IMR-90 (cell line): ENCODE results near the gene DLK2. TPM values are rescaled to one million over a fixed set of nuclear protein-coding genes. Genes with fewer than 3 reads are reported as not detected.

Experiments
- ATAC-seq: fragments of 200-7000 bp; cut with Tn5 transposase; 2 replicates; pipeline ENCODE4 v1.9.1; 2020; ENCODE audit warnings: low read depth, mild to moderate bottlenecking, moderate library complexity
- BruUV-seq: library from RNA; stranded (reverse); fragments of 400-500 nt; replicated peaks from 2 replicates; lab custom pipeline; 2021; lab: Mats Ljungman, UMichigan
- CTCF ChIA-PET: fragments of 300-600 bp; formaldehyde crosslinking; extraction: SDS; loops from one replicate; lab custom pipeline; 2021; ENCODE audit warnings: antibody characterized with exemption; lab: Yijun Ruan, JAX
- POLR2A ChIA-PET: fragments of 300-600 bp; sonication (Branson Sonifier 250); formaldehyde crosslinking; loops from one replicate; lab custom pipeline; 2022; ENCODE audit warnings: antibody characterized with exemption; ENCODE audit not compliant: unreplicated experiment; lab: Charles Lee
- DNase-seq: peaks from one replicate; pipeline ENCODE4 v3.0.0; 2013
- H2AFZ ChIP-seq: replicated peaks from 2 replicates; pipeline ENCODE3; 2013; ENCODE audit warnings: low read length, mild to moderate bottlenecking; ENCODE audit not compliant: poor library complexity
- H2AK5ac ChIP-seq: 2 replicates; pipeline ENCODE4 v1.6.1; 2013; ENCODE audit warnings: low read depth, low read length, inconsistent platforms
- H2AK9ac ChIP-seq: replicated peaks from 2 replicates; pipeline ENCODE3; 2013; ENCODE audit warnings: mild to moderate bottlenecking, low read depth, low read length, moderate library complexity; ENCODE audit not compliant: poor library complexity
- H2BK120ac ChIP-seq: 2 replicates; pipeline ENCODE4 v1.6.1; 2013; ENCODE audit warnings: low read depth, low read length, inconsistent platforms
- H2BK15ac ChIP-seq: 3 replicates; pipeline ENCODE4 v1.6.1; 2013; ENCODE audit warnings: low read depth, low read length, inconsistent platforms
- H2BK20ac ChIP-seq: 2 replicates; pipeline ENCODE4 v1.6.1; 2013; ENCODE audit warnings: low read depth, mild to moderate bottlenecking, inconsistent platforms, low read length, moderate library complexity
- H2BK5ac ChIP-seq: 2 replicates; pipeline ENCODE4 v1.6.1; 2013; ENCODE audit warnings: mild to moderate bottlenecking, low read depth, low read length, inconsistent platforms; ENCODE audit not compliant: poor library complexity, severe bottlenecking
- H3K14ac ChIP-seq: replicated peaks from 2 replicates; pipeline ENCODE4 v1.6.1; 2013; ENCODE audit warnings: low read depth, low read length, inconsistent platforms
- H3K18ac ChIP-seq: 2 replicates; pipeline ENCODE4 v1.6.1; 2013; ENCODE audit warnings: low read depth, low read length, control low read depth
- H3K23ac ChIP-seq: 2 replicates; pipeline ENCODE4 v1.6.1; 2013; ENCODE audit warnings: low read depth, low read length, inconsistent platforms
- H3K27ac ChIP-seq: 2 replicates; pipeline ENCODE4 v1.5.1; 2013; ENCODE audit warnings: mild to moderate bottlenecking, control low read depth, low read length; ENCODE audit not compliant: insufficient read depth
- H3K27me3 ChIP-seq: 2 replicates; pipeline ENCODE4 v1.6.1; 2013; ENCODE audit warnings: low read length; ENCODE audit not compliant: control insufficient read depth, insufficient read depth
- H3K36me3 ChIP-seq: 2 replicates; pipeline ENCODE4 v1.6.1; 2013; ENCODE audit warnings: low read length, mixed read lengths; ENCODE audit not compliant: control insufficient read depth, insufficient read depth
- H3K4ac ChIP-seq: 2 replicates; pipeline ENCODE4 v1.6.1; 2013; ENCODE audit warnings: low read depth, low read length, inconsistent platforms
- H3K4me1 ChIP-seq: 2 replicates; pipeline ENCODE4 v1.6.1; 2013; ENCODE audit warnings: low read length, mixed read lengths; ENCODE audit not compliant: control insufficient read depth, insufficient read depth
- H3K4me2 ChIP-seq: 2 replicates; pipeline ENCODE4 v1.6.1; 2013; ENCODE audit warnings: low read depth, mild to moderate bottlenecking, control low read depth, low read length, moderate library complexity
- H3K4me3 ChIP-seq: 2 replicates; pipeline ENCODE4 v1.5.1; 2013; ENCODE audit warnings: low read depth, mild to moderate bottlenecking, control low read depth, low read length, moderate library complexity; ENCODE audit not compliant: insufficient read depth
- H3K56ac ChIP-seq: 2 replicates; pipeline ENCODE4 v1.6.1; 2013; ENCODE audit warnings: low read length, inconsistent platforms; ENCODE audit not compliant: insufficient read depth; ENCODE audit errors: extremely low read depth
- H3K79me1 ChIP-seq, 2 experiments: 2 replicates each; pipeline ENCODE4 v1.6.1; 2013; ENCODE audit warnings: low read length in 2 of 2, inconsistent platforms in 1 of 2, low read depth in 1 of 2
- H3K9ac ChIP-seq: 2 replicates; pipeline ENCODE4 v1.6.1; 2013; ENCODE audit warnings: low read depth, low read length, control low read depth
- H3K9me1 ChIP-seq: 2 replicates; pipeline ENCODE4 v1.6.1; 2013; ENCODE audit warnings: low read length, inconsistent platforms; ENCODE audit not compliant: insufficient read depth
- H3K9me3 ChIP-seq: 2 replicates; pipeline ENCODE4 v1.6.1; 2013; ENCODE audit warnings: low read length; ENCODE audit not compliant: control insufficient read depth, insufficient read depth
- H4K20me1 ChIP-seq: 2 replicates; pipeline ENCODE4 v1.6.1; 2013; ENCODE audit warnings: low read length, inconsistent platforms; ENCODE audit not compliant: insufficient read depth
- H4K5ac ChIP-seq: 2 replicates; pipeline ENCODE4 v1.6.1; 2013; ENCODE audit warnings: mild to moderate bottlenecking, low read depth, low read length, control low read depth
- H4K8ac ChIP-seq, 2 experiments: 2 replicates each; pipeline ENCODE4 v1.6.1; 2013; ENCODE audit warnings: low read depth in 2 of 2, low read length in 2 of 2, control low read depth in 1 of 2, inconsistent platforms in 1 of 2
- H4K91ac ChIP-seq: 2 replicates; pipeline ENCODE4 v1.6.1; 2013; ENCODE audit warnings: low read depth, low read length, inconsistent platforms; ENCODE audit not compliant: insufficient read depth
- BHLHE40 ChIP-seq: fragments of 150-350 bp; IDR thresholded peaks from 2 replicates; pipeline ENCODE4 v1.6.1; 2016; ENCODE audit warnings: mild to moderate bottlenecking, low read depth, low read length
- CEBPB ChIP-seq: IDR thresholded peaks from 2 replicates; pipeline ENCODE4 v1.6.1; 2012; ENCODE audit warnings: low read depth, low read length, improper control_type of control experiment
- CHD1 ChIP-seq: IDR thresholded peaks from 2 replicates; pipeline ENCODE4 v1.6.1; 2012; ENCODE audit warnings: low read depth, low read length, improper control_type of control experiment
- FOS ChIP-seq: fragments of 150-350 bp; IDR thresholded peaks from 2 replicates; pipeline ENCODE4 v1.6.1; 2016; ENCODE audit warnings: low read depth, low read length
- MAFK ChIP-seq: IDR thresholded peaks from 2 replicates; pipeline ENCODE4 v1.6.1; 2012; ENCODE audit warnings: low read depth, low read length, improper control_type of control experiment
- MAZ ChIP-seq: IDR thresholded peaks from 2 replicates; pipeline ENCODE4 v1.6.1; 2012; ENCODE audit warnings: low read depth, mild to moderate bottlenecking, low read length, improper control_type of control experiment, moderate library complexity, borderline replicate concordance
- MXI1 ChIP-seq: IDR thresholded peaks from 2 replicates; pipeline ENCODE4 v1.6.1; 2012; ENCODE audit warnings: low read depth, mild to moderate bottlenecking, low read length, moderate library complexity, borderline replicate concordance
- NFE2L2 ChIP-seq: fragments of 150-350 bp; IDR thresholded peaks from 2 replicates; pipeline ENCODE4 v1.6.1; 2016; ENCODE audit warnings: low read depth, mild to moderate bottlenecking, low read length
- POLR2A ChIP-seq: IDR thresholded peaks from 2 replicates; pipeline ENCODE4 v1.6.1; 2012; ENCODE audit warnings: mild to moderate bottlenecking, low read depth, low read length
- RAD21 ChIP-seq: IDR thresholded peaks from 2 replicates; pipeline ENCODE4 v1.6.1; 2012; ENCODE audit warnings: low read length, improper control_type of control experiment
- RCOR1 ChIP-seq: IDR thresholded peaks from 2 replicates; pipeline ENCODE4 v1.6.1; 2012; ENCODE audit warnings: mild to moderate bottlenecking, low read length, improper control_type of control experiment; ENCODE audit not compliant: insufficient replicate concordance
- RFX5 ChIP-seq: IDR thresholded peaks from 2 replicates; pipeline ENCODE4 v1.8.0; 2012; ENCODE audit warnings: low read depth, mild to moderate bottlenecking, low read length, moderate library complexity
- SMC3 ChIP-seq: fragments of 150-350 bp; IDR thresholded peaks from 2 replicates; pipeline ENCODE4 v1.6.1; 2016; ENCODE audit warnings: low read depth, mild to moderate bottlenecking, antibody characterized with exemption, low read length, moderate library complexity
- USF2 ChIP-seq: fragments of 150-350 bp; IDR thresholded peaks from 2 replicates; pipeline ENCODE4 v1.6.1; 2017; ENCODE audit warnings: mild to moderate bottlenecking, antibody characterized with exemption, low read length, low read depth
- WGBS, 2 experiments: methylation state at CpG; one replicate each; pipeline versions ENCODE4 v1.1.5 to v1.1.7; 2013; ENCODE audit warnings: missing lambda C conversion rate in 2 of 2; ENCODE audit not compliant: insufficient read length in 1 of 2; ENCODE audit errors: extremely low coverage in 2 of 2; 5-methylcytosine and 5-hydroxymethylcytosine counted together
- dilution Hi-C: fragments of 300-500 bp; cut with HindIII; formaldehyde crosslinking; loops from one replicate; pipeline ENCODE4 v1.14.3; 2018; ENCODE audit warnings: low sequenced_read_pairs; ENCODE audit not compliant: unreplicated experiment
- in situ Hi-C: fragments of 300-500 bp; cut with MboI; formaldehyde crosslinking; loops from 3 replicates; pipeline ENCODE4 v1.14.3; 2019; ENCODE audit warnings: low sequenced_read_pairs, inconsistent platforms, mixed read lengths
- intact Hi-C: fragments of 100-400 bp; cut with micrococcal nuclease; formaldehyde crosslinking; loops from 2 replicates; pipeline ENCODE4 v1.10.0; 2022
- polyA plus RNA-seq, 3 experiments: library from polyadenylated mRNA; depleted of rRNA; stranded (reverse); fragments of >200 nt; gene quantifications; 2 replicates each; pipeline ENCODE4 v1.2.3, GENCODE V29; 2012; ENCODE audit warnings: low replicate concordance in 1 of 3
- total RNA-seq: library from RNA; depleted of rRNA; stranded (reverse); fragments of >200 nt; gene quantifications from 2 replicates; pipeline ENCODE4 v1.2.3, GENCODE V29; 2012
- TF ChIP-seq, protein P1 (sequence below): conservative IDR thresholded peaks from 2 replicates; pipeline ENCODE4 v1.5.1; 2012; ENCODE audit warnings: mild to moderate bottlenecking, low read depth, low read length, improper control_type of control experiment
- TF ChIP-seq, protein P2 (sequence below): fragments of 150-350 bp; IDR thresholded peaks from 2 replicates; pipeline ENCODE4 v1.6.1; 2016; ENCODE audit warnings: low read depth, mild to moderate bottlenecking, low read length, moderate library complexity, borderline replicate concordance

DLK2 gene
- total and polyA plus RNA-seq, 2 of the 4 experiments (the other 2 are of a cell fraction) = 0.90 to 2.8 TPM

GRCh38 chr6:43421831-43422230 is 33.5 kb downstream of the DLK2 start:
- no peak overlapping the region for H4K91ac ChIP-seq
- no peak overlapping the region for H2BK15ac ChIP-seq
- H3K9ac ChIP-seq = no peak overlapping the region
- no peak overlapping the region for H2BK5ac ChIP-seq
- H2AK9ac ChIP-seq = no peak overlapping the region
- DNase-seq (no peak), ATAC-seq (no peak)
- no peak overlapping the region for H3K56ac ChIP-seq
- no peaks in the 10 kb centered on the region for H3K79me1 ChIP-seq
- H3K27me3 ChIP-seq = peaks cover 14% of the 10 kb centered on the region
- no peak overlapping the region for H3K14ac ChIP-seq
- no peak overlapping the region for H2AK5ac ChIP-seq
- H3K36me3 ChIP-seq = no peaks in the 10 kb centered on the region
- dilution Hi-C loops (no loop called here), in situ Hi-C loops (no loop called here), intact Hi-C loops (loop anchor here (5.0 kb wide), 1 partner anchor 35 kb away; no protein-coding TSS in a partner anchor)
- no peak overlapping the region for H3K4ac ChIP-seq
- no CpG with 5 or more reads among the region's 3 CpGs for WGBS, 2 experiments
- no peak for TF ChIP-seq POLR2A
- no peak for TF ChIP-seq SMC3
- TF ChIP-seq RAD21 = no peak
- no peak for TF ChIP-seq USF2
- TF ChIP-seq MAZ = no peak
- TF ChIP-seq RFX5 = no peak
- TF ChIP-seq FOS = no peak
- TF ChIP-seq MXI1 = no peak
- no peak for TF ChIP-seq RCOR1
- no peak for TF ChIP-seq CHD1
- no peak for TF ChIP-seq BHLHE40
- no peak for TF ChIP-seq MAFK
- TF ChIP-seq, protein P1, sequence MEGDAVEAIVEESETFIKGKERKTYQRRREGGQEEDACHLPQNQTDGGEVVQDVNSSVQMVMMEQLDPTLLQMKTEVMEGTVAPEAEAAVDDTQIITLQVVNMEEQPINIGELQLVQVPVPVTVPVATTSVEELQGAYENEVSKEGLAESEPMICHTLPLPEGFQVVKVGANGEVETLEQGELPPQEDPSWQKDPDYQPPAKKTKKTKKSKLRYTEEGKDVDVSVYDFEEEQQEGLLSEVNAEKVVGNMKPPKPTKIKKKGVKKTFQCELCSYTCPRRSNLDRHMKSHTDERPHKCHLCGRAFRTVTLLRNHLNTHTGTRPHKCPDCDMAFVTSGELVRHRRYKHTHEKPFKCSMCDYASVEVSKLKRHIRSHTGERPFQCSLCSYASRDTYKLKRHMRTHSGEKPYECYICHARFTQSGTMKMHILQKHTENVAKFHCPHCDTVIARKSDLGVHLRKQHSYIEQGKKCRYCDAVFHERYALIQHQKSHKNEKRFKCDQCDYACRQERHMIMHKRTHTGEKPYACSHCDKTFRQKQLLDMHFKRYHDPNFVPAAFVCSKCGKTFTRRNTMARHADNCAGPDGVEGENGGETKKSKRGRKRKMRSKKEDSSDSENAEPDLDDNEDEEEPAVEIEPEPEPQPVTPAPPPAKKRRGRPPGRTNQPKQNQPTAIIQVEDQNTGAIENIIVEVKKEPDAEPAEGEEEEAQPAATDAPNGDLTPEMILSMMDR = no peak
- no peak for TF ChIP-seq CEBPB
- no peak for TF ChIP-seq NFE2L2
- TF ChIP-seq, protein P2, sequence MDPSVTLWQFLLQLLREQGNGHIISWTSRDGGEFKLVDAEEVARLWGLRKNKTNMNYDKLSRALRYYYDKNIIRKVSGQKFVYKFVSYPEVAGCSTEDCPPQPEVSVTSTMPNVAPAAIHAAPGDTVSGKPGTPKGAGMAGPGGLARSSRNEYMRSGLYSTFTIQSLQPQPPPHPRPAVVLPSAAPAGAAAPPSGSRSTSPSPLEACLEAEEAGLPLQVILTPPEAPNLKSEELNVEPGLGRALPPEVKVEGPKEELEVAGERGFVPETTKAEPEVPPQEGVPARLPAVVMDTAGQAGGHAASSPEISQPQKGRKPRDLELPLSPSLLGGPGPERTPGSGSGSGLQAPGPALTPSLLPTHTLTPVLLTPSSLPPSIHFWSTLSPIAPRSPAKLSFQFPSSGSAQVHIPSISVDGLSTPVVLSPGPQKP = no peak
- no TSS peak for BruUV-seq
- no peak overlapping the region for H3K23ac ChIP-seq
- no peak overlapping the region for H3K4me2 ChIP-seq
- no peaks in the 10 kb centered on the region for H3K9me1 ChIP-seq
- H3K4me1 ChIP-seq = no peaks in the 10 kb centered on the region
- no peak overlapping the region for H2BK20ac ChIP-seq
- no peaks in the 10 kb centered on the region for H4K20me1 ChIP-seq
- H3K4me3 ChIP-seq = no peak overlapping the region
- no peaks in the 10 kb centered on the region for H3K9me3 ChIP-seq
- no peak overlapping the region for H4K8ac ChIP-seq
- H4K5ac ChIP-seq = no peak overlapping the region
- H2BK120ac ChIP-seq = no peak overlapping the region
- CTCF ChIA-PET = interaction anchor here (0.6 to 1.3 kb wide), 2 partner anchors 19 to 232 kb away, joined by 3 read pairs; no protein-coding TSS in a partner anchor
- POLR2A ChIA-PET = no interaction called here
- no peak overlapping the region for H2AFZ ChIP-seq
- H3K18ac ChIP-seq = no peak overlapping the region
- no peak overlapping the region for H3K27ac ChIP-seq
